GM12878 (cell line): ENCODE results near the gene ZBTB22. TPM values are rescaled to one million over a fixed set of nuclear protein-coding genes. Genes with fewer than 3 reads are reported as not detected.
A peak's percentile ranks its signal among the peaks of the same experiment; 100 is the strongest.

Source experiments
- ATAC-seq: fragments of 200-7000 bp; cut with Tn5 transposase; 3 replicates; pipeline ENCODE4 v1.9.1; 2020; ENCODE audit warnings: mild to moderate bottlenecking, moderate library complexity
- BruUV-seq: library from RNA; stranded (reverse); fragments of 400-500 nt; replicated peaks from 2 replicates; lab custom pipeline; 2021; lab: Mats Ljungman, UMichigan
- CTCF ChIA-PET: fragments of 300-600 bp; sonication (Branson Sonifier 250); formaldehyde crosslinking; extraction: SDS; loops from one replicate; lab custom pipeline; 2021; ENCODE audit warnings: inconsistent platforms; lab: Yijun Ruan, JAX
- POLR2A ChIA-PET: fragments of 350-600 bp; formaldehyde crosslinking; extraction: SDS; loops from one replicate; lab custom pipeline; 2021; ENCODE audit warnings: inconsistent platforms; lab: Charles Lee
- RAD21 ChIA-PET: fragments of 300-600 bp; sonication (Branson Sonifier 250); formaldehyde crosslinking; loops from one replicate; lab custom pipeline; 2023; ENCODE audit warnings: antibody characterized with exemption; ENCODE audit not compliant: unreplicated experiment; lab: Charles Lee
- SMC1A ChIA-PET: fragments of 300-600 bp; sonication (Branson Sonifier 250); formaldehyde crosslinking; loops from one replicate; lab custom pipeline; 2023; ENCODE audit not compliant: unreplicated experiment, uncharacterized antibody; lab: Charles Lee
- DNase-seq: peaks from one replicate; pipeline ENCODE4 v3.0.0-alpha.2; 2011; ENCODE audit warnings: low read depth, low spot score
- FAIRE-seq: peaks from 3 replicates; lab custom pipeline; 2011; peaks lifted over from hg19 to GRCh38; lab: Jason Lieb, UNC
- H2AFZ ChIP-seq: 2 replicates; pipeline ENCODE4 v1.6.0; 2011; ENCODE audit warnings: low read depth, low read length, control low read depth; ENCODE audit not compliant: control insufficient read depth
- H3K27ac ChIP-seq: 2 replicates; pipeline ENCODE4 v1.5.1; 2011; ENCODE audit warnings: control low read depth; ENCODE audit not compliant: control insufficient read depth, insufficient read depth
- H3K27me3 ChIP-seq, 2 experiments: replicated peaks in 1 of 2; 2 replicates each; pipeline versions ENCODE4 v1.6.0 to v1.6.1; 2011; ENCODE audit warnings: low read length in 1 of 2; ENCODE audit not compliant: control insufficient read depth in 2 of 2, insufficient read depth in 2 of 2
- H3K36me3 ChIP-seq, 2 experiments: 2 replicates each; pipeline ENCODE4 v1.5.1; 2011; ENCODE audit warnings: low read length in 1 of 2; ENCODE audit not compliant: control insufficient read depth in 2 of 2, insufficient read depth in 2 of 2
- H3K4me1 ChIP-seq: 2 replicates; pipeline ENCODE4 v1.6.1; 2011; ENCODE audit warnings: mild to moderate bottlenecking, low read length, moderate library complexity, mixed read lengths; ENCODE audit not compliant: control insufficient read depth, insufficient read depth
- H3K4me2 ChIP-seq: 2 replicates; pipeline ENCODE4 v1.6.0; 2011; ENCODE audit warnings: control low read depth; ENCODE audit not compliant: control insufficient read depth, insufficient read depth
- H3K4me3 ChIP-seq: fragments of 200-600 bp; sonication (generic); 2 replicates; pipeline ENCODE4 v1.5.1; 2016
- H3K79me2 ChIP-seq: 2 replicates; pipeline ENCODE4 v1.6.0; 2011; ENCODE audit warnings: low read length; ENCODE audit not compliant: control insufficient read depth, insufficient read depth
- H3K9ac ChIP-seq: 2 replicates; pipeline ENCODE4 v1.8.0; 2011; ENCODE audit warnings: low read length, control low read depth, mixed read lengths; ENCODE audit not compliant: control insufficient read depth, insufficient read depth
- H3K9me3 ChIP-seq: replicated peaks from 3 replicates; pipeline ENCODE4 v1.5.1; 2011; ENCODE audit warnings: mild to moderate bottlenecking, low read length; ENCODE audit not compliant: control insufficient read depth, insufficient read depth
- H4K20me1 ChIP-seq: 2 replicates; pipeline ENCODE4 v1.6.0; 2011; ENCODE audit not compliant: control insufficient read depth, insufficient read depth
- BMI1 ChIP-seq: fragments of 450-650 bp; IDR thresholded peaks from 2 replicates; pipeline ENCODE4 v1.6.1; 2016; ENCODE audit warnings: mild to moderate bottlenecking, moderate library complexity, borderline replicate concordance
- CREB1 ChIP-seq: IDR thresholded peaks from 2 replicates; pipeline ENCODE4 v1.6.1; 2012; ENCODE audit warnings: low read depth, mild to moderate bottlenecking, inconsistent platforms
- EP300 ChIP-seq, 2 experiments: fragments of 150-350 bp in 1 of 2; IDR thresholded peaks; 2 replicates each; pipeline ENCODE4 v1.6.1; 2011 to 2012; ENCODE audit warnings: low read depth in 2 of 2, low read length in 2 of 2, borderline replicate concordance in 1 of 2, improper control_type of control experiment in 1 of 2, inconsistent platforms in 1 of 2; ENCODE audit not compliant: control insufficient read depth in 1 of 2
- IKZF1 ChIP-seq: fragments of 450-650 bp; conservative IDR thresholded peaks from 2 replicates; pipeline ENCODE4 v1.6.1; 2017; ENCODE audit warnings: antibody characterized with exemption, mild to moderate bottlenecking
- RAD51 ChIP-seq: fragments of 450-650 bp; IDR thresholded peaks from 2 replicates; pipeline ENCODE4 v1.6.1; 2016; ENCODE audit warnings: moderate library complexity, mild to moderate bottlenecking, inconsistent platforms
- TCF3 ChIP-seq: IDR thresholded peaks from 2 replicates; pipeline ENCODE4 v1.6.1; 2012; ENCODE audit warnings: low read depth, mild to moderate bottlenecking, low read length, borderline replicate concordance; ENCODE audit not compliant: insufficient read depth
- WGBS: methylation state at CpG from one replicate; pipeline ENCODE4 v1.1.6; 2016; ENCODE audit warnings: low lambda C conversion rate; ENCODE audit not compliant: insufficient replicate concordance, insufficient coverage; ENCODE audit errors: missing lambda C conversion rate; 5-methylcytosine and 5-hydroxymethylcytosine counted together
- in situ Hi-C: fragments of 300-500 bp; cut with MboI; formaldehyde crosslinking; loops from 9 replicates; pipeline ENCODE4 v1.14.3; 2018; ENCODE audit warnings: mixed read lengths
- intact Hi-C: fragments of 100-400 bp; cut with micrococcal nuclease; formaldehyde crosslinking; loops from one replicate; pipeline ENCODE4 v1.14.2; 2022; ENCODE audit not compliant: unreplicated experiment
- polyA plus RNA-seq, 11 experiments: library from polyadenylated mRNA; depleted of rRNA in 4 of 11; unstranded in 6 of 11; stranded (reverse) in 5 of 11; fragments of >200 nt; fragmentation: Nextera tagmentation in 4 of 11; fragmentation: Illumina TruSeq in 1 of 11; extraction: Ambion mirVana in 4 of 11; extraction: Trizol in 1 of 11; gene quantifications; 1 replicate in 1 of 11; 2 replicates in 10 of 11; pipeline versions ENCODE4 v1.2.1 to v1.2.3, GENCODE V29; 2011 to 2016; ENCODE audit warnings: inconsistent platforms in 2 of 11, missing spikeins in 2 of 11, low read depth in 1 of 11
- total RNA-seq, 4 experiments: library from RNA; depleted of rRNA in 3 of 4; stranded (reverse); fragments of >200 nt in 3 of 4; fragmentation: Illumina TruSeq in 1 of 4; extraction: Trizol in 1 of 4; gene quantifications; 2 replicates each; pipeline versions ENCODE4 v1.2.1 to v1.2.3, GENCODE V29; 2013 to 2021
- TF ChIP-seq, protein P1 (sequence below): IDR thresholded peaks from 2 replicates; pipeline ENCODE4 v1.6.1; 2012; ENCODE audit warnings: low read depth, low read length, improper control_type of control experiment
- TF ChIP-seq, protein P2 (sequence below): fragments of 450-650 bp; IDR thresholded peaks from 2 replicates; pipeline ENCODE4 v1.6.1; 2017; ENCODE audit warnings: mild to moderate bottlenecking, moderate library complexity
- TF ChIP-seq, protein P3 (sequence below): fragments of 150-350 bp; IDR thresholded peaks from 2 replicates; pipeline ENCODE4 v1.6.1; 2016; ENCODE audit warnings: low read depth, low read length
- TF ChIP-seq, protein P4 (sequence below): fragments of 450-650 bp; conservative IDR thresholded peaks from 2 replicates; pipeline ENCODE4 v1.6.1; 2017; ENCODE audit warnings: mild to moderate bottlenecking, moderate library complexity

The ZBTB22 gene
- total and polyA plus RNA-seq, 10 of the 15 experiments (the other 5 are each of a cell fraction or from before 2014, with no cell fraction given) = 0.11 to 9.9 (median 4.8) TPM

DNA sequence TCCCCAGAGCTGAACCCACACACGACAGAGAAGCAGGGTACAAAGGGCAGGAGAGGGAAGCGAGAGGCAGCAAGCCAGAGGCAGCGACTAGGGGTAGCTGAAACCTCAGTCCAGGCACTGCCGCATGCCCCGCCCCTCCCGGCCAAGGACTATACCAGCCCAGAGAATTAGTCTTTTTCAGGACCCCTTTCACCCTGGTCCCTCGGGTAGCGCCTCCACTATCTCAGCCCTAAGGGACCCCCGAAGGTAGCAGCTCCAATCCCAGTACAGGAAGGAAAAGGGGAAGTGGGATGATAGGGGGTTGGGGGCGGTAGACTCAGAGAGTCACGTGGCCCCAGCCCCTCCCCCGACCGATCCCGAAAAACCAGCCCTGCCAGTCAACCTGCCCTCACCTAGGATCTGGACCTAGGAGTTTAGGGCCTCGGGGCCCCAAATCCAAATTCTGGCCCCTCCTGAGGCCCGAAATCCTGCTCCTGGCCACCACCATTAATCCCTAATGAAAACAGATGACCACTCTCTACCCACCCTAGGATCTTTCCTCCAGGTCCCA lies 20.1 kb downstream of the ZBTB22 start:
- FAIRE-seq (no peak), DNase-seq (no peak), ATAC-seq (peak; percentile 30)
- Histone ChIP-seq H3K9ac (peak overlapping the region; percentile 18; the same call in 1 of the 2 replicates), H3K9me3 (no peaks in the 10 kb centered on the region), H3K4me3 (peak overlapping the region; percentile 100), H2AFZ (peak overlapping the region; percentile 54), H3K4me2 (peak overlapping the region; percentile 93), H3K4me1 (peaks cover 11% of the 10 kb centered on the region), H3K79me2 (peaks cover 4% of the 10 kb centered on the region; the same call in 1 of the 2 replicates), H4K20me1 (no peaks in the 10 kb centered on the region), H3K27me3 (no peaks in the 10 kb centered on the region), H3K27ac (no peak overlapping the region), H3K36me3 (peaks cover 0 to 10% of the 10 kb centered on the region in 2 experiments)
- CTCF ChIA-PET = interaction anchor here (1.1 to 4.5 kb wide), 2 partner anchors 20 to 26 kb away, joined by 4 to 30 read pairs; partner anchors contain the start of genes B3GALT4, RPS18 and VPS52
- POLR2A ChIA-PET = interaction anchor here (0.6 to 3.4 kb wide), 12 partner anchors 8 to 271 kb away, joined by 3 to 41 read pairs (median 3); partner anchors contain the start of genes B3GALT4, PFDN6, RPS18 and TAPBP
- no TSS peak for BruUV-seq
- RAD21 ChIA-PET = interaction anchor here (0.7 to 1.0 kb wide), 7 partner anchors 9 to 211 kb away, joined by 3 to 7 read pairs (median 3); partner anchors contain the start of genes B3GALT4, PFDN6, RPS18 and VPS52
- WGBS = 3% methylated on average over 16 of the region's 16 CpGs
- SMC1A ChIA-PET = interaction anchor here (0.6 to 2.1 kb wide), 6 partner anchors 8 to 21 kb away, joined by 3 to 13 read pairs (median 6); partner anchors contain the start of genes B3GALT4, PFDN6, TAPBP and WDR46
- in situ Hi-C loops (no loop called here), intact Hi-C loops (no loop called here)
- TF ChIP-seq TCF3 (no peak), BMI1 (no peak), CREB1 (no peak), EP300 (IDR thresholded peaks at IDR 0.05; ENCODE audit: borderline replicate concordance in 1 of 2, control insufficient read depth in 1 of 2, low read depth in 2 of 2, low read length in 2 of 2) (0 out of 4 replicates have a peak, but pooled peaks of 1 of the 2 experiments have one; percentile 11), IKZF1 (peak; percentile 41; the same call in 1 of the 2 replicates), RAD51 (peak; percentile 92)
- TF ChIP-seq, protein P1, sequence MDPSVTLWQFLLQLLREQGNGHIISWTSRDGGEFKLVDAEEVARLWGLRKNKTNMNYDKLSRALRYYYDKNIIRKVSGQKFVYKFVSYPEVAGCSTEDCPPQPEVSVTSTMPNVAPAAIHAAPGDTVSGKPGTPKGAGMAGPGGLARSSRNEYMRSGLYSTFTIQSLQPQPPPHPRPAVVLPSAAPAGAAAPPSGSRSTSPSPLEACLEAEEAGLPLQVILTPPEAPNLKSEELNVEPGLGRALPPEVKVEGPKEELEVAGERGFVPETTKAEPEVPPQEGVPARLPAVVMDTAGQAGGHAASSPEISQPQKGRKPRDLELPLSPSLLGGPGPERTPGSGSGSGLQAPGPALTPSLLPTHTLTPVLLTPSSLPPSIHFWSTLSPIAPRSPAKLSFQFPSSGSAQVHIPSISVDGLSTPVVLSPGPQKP = no peak
- TF ChIP-seq, protein P2, sequence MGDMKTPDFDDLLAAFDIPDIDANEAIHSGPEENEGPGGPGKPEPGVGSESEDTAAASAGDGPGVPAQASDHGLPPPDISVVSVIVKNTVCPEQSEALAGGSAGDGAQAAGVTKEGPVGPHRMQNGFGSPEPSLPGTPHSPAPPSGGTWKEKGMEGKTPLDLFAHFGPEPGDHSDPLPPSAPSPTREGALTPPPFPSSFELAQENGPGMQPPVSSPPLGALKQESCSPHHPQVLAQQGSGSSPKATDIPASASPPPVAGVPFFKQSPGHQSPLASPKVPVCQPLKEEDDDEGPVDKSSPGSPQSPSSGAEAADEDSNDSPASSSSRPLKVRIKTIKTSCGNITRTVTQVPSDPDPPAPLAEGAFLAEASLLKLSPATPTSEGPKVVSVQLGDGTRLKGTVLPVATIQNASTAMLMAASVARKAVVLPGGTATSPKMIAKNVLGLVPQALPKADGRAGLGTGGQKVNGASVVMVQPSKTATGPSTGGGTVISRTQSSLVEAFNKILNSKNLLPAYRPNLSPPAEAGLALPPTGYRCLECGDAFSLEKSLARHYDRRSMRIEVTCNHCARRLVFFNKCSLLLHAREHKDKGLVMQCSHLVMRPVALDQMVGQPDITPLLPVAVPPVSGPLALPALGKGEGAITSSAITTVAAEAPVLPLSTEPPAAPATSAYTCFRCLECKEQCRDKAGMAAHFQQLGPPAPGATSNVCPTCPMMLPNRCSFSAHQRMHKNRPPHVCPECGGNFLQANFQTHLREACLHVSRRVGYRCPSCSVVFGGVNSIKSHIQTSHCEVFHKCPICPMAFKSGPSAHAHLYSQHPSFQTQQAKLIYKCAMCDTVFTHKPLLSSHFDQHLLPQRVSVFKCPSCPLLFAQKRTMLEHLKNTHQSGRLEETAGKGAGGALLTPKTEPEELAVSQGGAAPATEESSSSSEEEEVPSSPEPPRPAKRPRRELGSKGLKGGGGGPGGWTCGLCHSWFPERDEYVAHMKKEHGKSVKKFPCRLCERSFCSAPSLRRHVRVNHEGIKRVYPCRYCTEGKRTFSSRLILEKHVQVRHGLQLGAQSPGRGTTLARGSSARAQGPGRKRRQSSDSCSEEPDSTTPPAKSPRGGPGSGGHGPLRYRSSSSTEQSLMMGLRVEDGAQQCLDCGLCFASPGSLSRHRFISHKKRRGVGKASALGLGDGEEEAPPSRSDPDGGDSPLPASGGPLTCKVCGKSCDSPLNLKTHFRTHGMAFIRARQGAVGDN = no peak
- TF ChIP-seq, protein P3, sequence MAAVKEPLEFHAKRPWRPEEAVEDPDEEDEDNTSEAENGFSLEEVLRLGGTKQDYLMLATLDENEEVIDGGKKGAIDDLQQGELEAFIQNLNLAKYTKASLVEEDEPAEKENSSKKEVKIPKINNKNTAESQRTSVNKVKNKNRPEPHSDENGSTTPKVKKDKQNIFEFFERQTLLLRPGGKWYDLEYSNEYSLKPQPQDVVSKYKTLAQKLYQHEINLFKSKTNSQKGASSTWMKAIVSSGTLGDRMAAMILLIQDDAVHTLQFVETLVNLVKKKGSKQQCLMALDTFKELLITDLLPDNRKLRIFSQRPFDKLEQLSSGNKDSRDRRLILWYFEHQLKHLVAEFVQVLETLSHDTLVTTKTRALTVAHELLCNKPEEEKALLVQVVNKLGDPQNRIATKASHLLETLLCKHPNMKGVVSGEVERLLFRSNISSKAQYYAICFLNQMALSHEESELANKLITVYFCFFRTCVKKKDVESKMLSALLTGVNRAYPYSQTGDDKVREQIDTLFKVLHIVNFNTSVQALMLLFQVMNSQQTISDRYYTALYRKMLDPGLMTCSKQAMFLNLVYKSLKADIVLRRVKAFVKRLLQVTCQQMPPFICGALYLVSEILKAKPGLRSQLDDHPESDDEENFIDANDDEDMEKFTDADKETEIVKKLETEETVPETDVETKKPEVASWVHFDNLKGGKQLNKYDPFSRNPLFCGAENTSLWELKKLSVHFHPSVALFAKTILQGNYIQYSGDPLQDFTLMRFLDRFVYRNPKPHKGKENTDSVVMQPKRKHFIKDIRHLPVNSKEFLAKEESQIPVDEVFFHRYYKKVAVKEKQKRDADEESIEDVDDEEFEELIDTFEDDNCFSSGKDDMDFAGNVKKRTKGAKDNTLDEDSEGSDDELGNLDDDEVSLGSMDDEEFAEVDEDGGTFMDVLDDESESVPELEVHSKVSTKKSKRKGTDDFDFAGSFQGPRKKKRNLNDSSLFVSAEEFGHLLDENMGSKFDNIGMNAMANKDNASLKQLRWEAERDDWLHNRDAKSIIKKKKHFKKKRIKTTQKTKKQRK = no peak
- TF ChIP-seq, protein P4, sequence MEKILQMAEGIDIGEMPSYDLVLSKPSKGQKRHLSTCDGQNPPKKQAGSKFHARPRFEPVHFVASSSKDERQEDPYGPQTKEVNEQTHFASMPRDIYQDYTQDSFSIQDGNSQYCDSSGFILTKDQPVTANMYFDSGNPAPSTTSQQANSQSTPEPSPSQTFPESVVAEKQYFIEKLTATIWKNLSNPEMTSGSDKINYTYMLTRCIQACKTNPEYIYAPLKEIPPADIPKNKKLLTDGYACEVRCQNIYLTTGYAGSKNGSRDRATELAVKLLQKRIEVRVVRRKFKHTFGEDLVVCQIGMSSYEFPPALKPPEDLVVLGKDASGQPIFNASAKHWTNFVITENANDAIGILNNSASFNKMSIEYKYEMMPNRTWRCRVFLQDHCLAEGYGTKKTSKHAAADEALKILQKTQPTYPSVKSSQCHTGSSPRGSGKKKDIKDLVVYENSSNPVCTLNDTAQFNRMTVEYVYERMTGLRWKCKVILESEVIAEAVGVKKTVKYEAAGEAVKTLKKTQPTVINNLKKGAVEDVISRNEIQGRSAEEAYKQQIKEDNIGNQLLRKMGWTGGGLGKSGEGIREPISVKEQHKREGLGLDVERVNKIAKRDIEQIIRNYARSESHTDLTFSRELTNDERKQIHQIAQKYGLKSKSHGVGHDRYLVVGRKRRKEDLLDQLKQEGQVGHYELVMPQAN = no peak
